ENCODE data around the gene ADCK1.
"Not testable (repeated sequence)": the region's sequence is repeated elsewhere in the genome, so short reads cannot be mapped to it uniquely, and the experiment has no call there.

Gene ADCK1

GRCh38 chr14:77812028-77812427 is 12.1 kb downstream of the ADCK1 start:
- no peak for FAIRE-seq

DNA sequence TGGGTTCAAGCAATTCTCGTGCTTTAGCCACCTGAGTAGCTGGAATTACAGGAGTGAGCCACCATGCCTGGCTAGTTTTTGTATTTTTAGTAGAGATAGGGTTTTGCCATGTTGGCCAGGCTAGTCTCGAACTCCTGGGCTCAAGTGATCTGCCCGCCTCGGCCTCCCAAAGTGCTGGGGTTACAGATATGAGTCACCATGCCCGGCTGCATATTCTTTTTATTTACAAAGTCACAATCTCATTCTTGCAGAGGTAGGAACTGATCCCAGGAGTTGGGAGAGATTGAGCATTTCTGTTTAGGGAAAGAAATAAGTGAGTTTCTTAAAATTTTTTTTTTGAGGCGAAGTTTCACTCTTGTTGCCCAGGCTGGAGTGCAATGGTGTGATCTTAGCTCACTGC is 12.8 kb downstream of the ADCK1 start:
- not testable (repeated sequence) for FAIRE-seq

DNA sequence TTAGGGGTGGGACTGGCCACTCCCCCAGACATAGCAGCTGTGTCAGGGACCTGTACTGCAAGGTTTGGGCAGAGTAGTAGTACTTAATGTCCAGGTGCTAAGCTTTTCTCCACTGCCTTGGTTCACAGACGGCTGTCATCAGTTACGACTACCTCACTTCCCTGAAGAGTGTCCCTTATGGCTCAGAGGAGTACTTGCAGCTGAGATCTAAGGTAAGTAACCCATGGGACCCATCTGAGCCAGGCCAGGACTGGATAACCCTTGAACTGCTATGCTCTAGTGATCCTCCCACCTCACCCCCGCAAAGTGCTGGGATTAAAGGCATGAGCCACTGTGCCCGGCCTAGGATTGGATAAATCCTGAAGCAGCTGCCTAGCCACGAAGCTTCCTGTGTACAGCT is 22.4 kb downstream of the ADCK1 start:
- no peak for FAIRE-seq

GRCh38 chr14:77822741-77823140 is 22.8 kb downstream of the ADCK1 start:
- FAIRE-seq, result no peak

GRCh38 chr14:77823378-77823777 is 23.5 kb downstream of the ADCK1 start:
- no peak for FAIRE-seq

GRCh38 chr14:77825895-77826519 is 26.1 kb downstream of the ADCK1 start:
- FAIRE-seq, result no peak

GRCh38 chr14:77830692-77831091 is 30.8 kb downstream of the ADCK1 start:
- FAIRE-seq, result no peak

DNA sequence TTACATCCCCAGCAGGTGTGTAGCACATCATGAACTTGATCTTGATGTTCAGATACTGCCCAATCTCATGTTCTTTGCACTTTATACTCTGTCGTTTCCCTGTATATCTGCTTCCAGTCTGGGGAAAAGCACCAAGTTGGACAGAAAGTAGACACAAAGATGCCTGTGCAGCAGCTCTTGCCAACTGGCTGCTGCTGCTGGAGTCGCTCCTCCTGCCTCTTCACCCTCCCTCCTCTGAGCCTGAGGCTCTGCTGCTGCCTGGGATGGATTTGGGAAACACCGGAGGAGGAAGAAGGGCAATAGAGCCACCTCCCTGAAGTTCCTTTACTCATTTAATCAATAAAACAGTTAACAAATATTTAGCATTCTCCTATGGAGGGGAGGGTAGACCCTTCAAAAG is 32.4 kb downstream of the ADCK1 start:
- FAIRE-seq, result no peak

DNA sequence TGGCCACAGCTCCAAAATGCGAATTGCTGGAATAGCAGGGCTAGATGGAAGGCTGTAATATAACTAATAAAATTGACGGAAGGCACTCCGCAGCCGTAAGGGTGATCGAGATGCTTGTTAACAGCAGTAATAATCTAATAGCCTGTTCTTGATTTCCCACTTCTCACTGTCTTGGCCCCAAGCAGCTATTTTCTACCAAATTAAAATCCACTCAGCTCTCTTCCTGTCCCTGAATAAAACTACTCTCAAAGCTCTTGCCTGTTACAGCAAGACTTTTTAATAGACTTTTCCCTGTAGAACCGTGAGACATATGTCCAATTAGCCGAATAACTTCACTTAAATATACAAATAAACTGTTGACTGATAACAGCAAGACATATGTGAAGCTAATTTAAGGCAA is 38.0 kb downstream of the ADCK1 start:
- no peak for FAIRE-seq

DNA sequence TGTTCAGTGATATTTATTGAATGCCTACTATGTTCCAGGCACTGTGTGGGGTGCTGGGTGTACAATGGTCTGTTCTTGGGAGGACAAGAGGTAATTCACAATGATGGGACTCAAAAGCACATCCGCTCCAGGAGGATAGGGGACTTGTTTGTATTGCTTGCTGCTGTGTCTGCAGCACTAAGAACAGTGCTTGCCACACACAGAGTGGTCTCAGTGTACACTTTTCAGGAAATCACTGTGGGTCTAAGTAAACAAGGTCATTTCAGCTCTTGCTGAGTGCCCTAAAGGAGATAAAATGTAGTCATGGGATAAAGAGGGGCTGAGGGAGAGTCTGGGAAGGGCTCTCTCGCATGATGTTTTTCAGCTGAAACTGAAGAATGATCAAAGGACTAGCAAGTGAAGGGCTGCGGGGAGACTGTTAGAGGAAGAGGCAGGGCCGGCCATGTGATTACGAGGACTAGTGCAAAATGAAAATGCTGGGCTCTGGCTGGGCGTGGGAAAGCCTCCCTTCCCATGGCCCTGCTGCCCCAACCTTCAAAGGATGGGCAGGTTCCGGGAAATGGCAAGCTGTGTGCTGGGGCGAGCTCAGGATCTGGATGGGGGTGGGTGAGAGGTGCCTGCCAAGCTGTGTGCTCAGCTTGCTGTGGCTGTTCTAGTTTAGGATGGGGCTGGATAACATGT is 39.1 kb downstream of the ADCK1 start:
- FAIRE-seq, result no peak

DNA sequence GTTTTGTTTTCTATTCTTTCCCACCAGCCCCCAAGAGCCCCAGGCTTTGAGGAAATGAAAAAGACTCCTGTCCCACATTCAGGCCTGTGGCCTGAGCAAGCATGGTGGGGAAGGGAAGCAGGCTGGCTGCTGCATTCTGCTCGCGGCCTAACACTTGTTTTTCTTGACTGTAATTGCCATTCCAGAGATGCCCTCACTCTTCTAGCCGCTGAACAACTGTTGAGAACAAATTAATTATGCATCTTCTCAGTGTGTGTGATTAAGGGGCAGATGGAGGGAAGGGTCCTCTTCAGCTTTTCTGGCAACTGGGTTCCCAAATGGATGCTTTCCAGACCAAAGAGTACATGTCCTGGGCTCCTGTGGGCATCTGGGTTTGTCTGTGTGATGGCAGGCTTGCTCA is 43.3 kb downstream of the ADCK1 start:
- FAIRE-seq, result no peak

GRCh38 chr14:77843651-77844050 is 43.7 kb downstream of the ADCK1 start:
- FAIRE-seq, result no peak

- FAIRE-seq, result no peak
Measured at GRCh38 chr14:77844802-77845201, 44.9 kb downstream of the ADCK1 start.

GRCh38 chr14:77848031-77848430 is 48.1 kb downstream of the ADCK1 start:
- FAIRE-seq, result no peak

DNA sequence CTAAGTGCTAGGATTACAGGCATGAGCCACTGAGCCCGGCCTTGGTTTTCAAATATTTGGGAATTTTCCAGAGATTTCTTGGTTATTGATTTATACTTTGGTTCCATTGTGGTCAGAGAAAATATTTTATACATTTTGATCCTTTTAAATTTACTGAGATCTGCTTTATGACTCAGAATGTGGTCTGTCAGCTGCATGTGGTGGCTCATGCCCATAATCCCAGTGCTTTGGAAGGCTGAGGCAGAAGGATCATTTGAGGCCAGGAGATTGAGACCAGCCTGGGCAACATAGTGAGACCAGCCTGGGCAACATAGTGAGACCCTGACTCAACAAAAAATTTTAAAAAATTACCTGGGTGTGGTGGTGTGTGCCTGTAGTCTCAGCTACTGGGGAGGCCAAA is 49.8 kb downstream of the ADCK1 start:
- FAIRE-seq, result no peak

- FAIRE-seq, result no peak
Measured at GRCh38 chr14:77853919-77854318, 54.0 kb downstream of the ADCK1 start.

GRCh38 chr14:77856941-77857340 is 57.0 kb downstream of the ADCK1 start:
- no peak for FAIRE-seq

DNA sequence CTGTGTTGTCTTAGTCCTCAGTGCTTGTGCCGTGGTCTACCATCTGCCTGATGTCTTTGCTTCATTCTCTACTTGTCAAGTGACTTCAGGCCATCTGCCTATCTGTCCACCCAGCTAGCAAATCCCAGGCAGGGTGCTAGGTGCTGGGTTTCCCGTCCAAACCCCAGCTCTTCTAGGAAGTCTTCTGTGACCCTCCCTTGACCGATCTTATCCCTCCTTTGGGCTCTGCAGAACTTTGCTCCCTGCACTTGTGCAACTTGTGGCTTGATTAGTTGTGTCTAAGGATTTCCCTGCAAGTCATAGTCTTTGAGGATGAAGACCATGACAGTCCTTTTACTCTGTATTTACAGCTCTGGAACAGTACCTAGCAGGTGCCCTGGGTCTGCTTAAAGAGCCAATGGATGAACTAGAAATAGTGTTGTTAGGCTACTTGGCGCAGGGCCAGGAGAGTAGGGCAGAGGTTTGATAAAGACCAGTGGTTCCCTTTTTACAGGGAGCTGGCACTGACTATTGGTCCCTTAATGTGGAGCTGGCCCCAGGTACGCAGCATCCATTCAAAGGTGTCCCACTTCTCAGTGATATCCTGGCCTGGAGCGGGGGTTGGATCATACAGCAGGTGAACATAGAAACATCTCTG is 60.1 kb downstream of the ADCK1 start:
- no peak for FAIRE-seq

- no peak for FAIRE-seq
Measured at GRCh38 chr14:77861201-77861600, 61.3 kb downstream of the ADCK1 start.

DNA sequence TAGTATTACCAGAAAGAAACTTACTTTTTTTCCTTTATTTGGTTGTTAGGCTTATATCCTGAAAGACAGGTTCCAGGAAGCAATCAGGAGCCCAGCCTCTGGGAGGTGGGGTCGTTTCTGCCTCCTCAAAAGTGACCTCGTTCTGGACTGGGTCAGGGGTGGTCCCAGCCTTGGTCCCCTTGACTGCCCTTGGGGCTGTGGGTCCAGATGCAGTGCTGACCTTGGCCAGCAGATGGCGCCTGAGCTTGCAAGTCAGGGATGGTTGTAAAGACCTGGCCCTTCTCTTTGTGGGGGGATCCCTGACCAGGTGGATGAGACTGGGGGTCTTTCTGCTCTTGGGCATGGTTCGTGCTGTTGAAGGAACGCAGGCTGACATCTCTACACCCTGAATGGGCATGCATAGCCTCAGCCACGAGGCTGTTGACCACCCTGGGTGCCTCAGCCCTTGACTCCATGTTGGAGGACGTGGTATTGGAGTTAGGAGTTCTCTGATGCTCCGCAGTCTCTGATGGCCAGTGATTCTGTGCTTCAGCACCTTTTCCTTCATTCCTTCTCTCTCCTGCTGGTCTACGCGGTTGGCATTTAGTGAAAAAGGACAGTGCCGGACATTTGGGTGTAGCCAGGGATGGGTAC is 62.4 kb downstream of the ADCK1 start:
- no peak for FAIRE-seq

GRCh38 chr14:77864085-77864484 is 64.2 kb downstream of the ADCK1 start:
- no peak for FAIRE-seq

DNA sequence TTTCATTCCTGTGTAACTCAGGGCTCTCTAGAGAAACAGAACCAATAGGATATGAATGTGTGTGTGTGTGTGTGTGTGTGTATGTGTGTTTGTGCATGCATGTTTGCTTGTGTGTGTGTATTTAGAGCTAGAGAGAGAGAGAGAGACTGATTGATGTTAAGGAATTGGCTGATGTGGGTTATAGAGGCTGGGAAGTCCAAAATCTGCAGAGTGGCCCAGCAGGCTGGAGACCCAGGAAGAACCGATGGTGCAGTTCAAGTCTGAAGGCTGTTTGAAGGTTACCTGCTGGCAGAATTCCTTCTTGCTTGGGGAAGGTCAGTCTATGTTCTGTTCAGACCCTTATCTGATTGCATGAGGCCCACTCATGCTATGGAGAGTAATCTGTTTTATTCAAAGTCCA is 64.7 kb downstream of the ADCK1 start:
- no peak for FAIRE-seq

GRCh38 chr14:77865455-77865854 is 65.5 kb downstream of the ADCK1 start:
- FAIRE-seq, result no peak

DNA sequence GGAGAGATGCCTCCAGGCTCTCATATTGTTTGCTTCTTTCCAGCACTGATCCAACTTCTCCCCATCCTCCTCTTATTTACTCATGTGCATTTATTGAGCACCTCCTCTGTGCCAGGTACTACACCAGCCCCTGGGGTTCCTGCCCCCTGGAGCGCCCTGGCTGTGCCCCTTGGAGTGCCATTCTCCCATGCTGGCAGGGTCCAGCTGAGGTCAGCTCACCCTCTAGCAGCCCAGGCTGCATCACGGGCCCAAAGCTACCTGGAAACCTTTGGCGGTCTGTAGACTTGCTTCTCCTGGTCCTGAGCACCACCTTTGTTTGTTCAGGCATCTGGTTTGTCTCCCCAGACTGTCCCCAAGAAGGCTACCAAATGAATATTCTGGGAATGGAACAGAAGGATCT is 67.0 kb downstream of the ADCK1 start:
- FAIRE-seq, result no peak

All from A204.1 (cell line).